Retinal pigment epithelial cell (primary cell): Measurements from ENCODE around the gene TMEM63B.
"Not testable (repeated sequence)": the region's sequence is repeated elsewhere in the genome, so short reads cannot be mapped to it uniquely, and the experiment has no call there.

ENCODE experiments used
- DNase-seq: peaks from one replicate; pipeline ENCODE4 v3.0.0-alpha.2; 2010; ENCODE audit warnings: low read depth
- H3K4me3 ChIP-seq: 2 replicates; pipeline ENCODE4 v1.5.1; 2011; ENCODE audit warnings: mild to moderate bottlenecking, low read length, control low read depth, moderate library complexity
- TF ChIP-seq, protein P1 (sequence below): conservative IDR thresholded peaks from 2 replicates; pipeline ENCODE4 v1.5.1; 2011; ENCODE audit warnings: low read depth, low read length, control low read depth, inconsistent platforms

TMEM63B gene

DNA sequence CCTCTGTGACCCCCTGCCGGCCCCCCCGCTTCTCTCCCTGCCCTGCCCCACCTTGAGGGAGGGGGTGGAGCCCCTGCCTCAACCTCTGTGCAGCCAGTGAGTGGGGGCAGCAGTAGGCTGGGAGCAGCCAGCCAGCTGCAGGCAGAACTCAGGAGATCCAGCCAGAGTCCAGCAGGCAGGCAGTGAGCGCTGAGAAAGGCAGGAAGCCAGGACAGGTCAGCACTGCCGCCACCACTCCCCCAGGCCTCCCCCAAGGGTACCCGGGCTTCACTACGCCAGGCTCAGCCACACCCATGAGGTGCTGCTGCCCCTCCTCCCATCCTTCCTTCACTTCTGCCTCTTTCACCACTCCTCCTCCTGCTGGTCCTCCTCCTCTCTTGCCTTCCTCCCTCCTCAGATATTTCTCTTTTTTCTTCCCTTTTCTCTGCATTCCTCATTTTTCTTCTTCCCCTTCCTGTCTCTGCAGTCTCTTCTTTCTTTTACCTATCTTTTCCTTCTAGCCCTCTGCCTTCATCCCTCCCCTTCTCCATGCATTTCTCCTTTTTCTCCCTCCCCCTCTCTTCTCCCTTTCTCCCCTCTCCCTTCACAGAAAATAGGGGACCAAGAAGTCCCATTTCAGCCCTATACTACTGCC is 11.5 kb downstream of the TMEM63B start:
- TF ChIP-seq, protein P1, sequence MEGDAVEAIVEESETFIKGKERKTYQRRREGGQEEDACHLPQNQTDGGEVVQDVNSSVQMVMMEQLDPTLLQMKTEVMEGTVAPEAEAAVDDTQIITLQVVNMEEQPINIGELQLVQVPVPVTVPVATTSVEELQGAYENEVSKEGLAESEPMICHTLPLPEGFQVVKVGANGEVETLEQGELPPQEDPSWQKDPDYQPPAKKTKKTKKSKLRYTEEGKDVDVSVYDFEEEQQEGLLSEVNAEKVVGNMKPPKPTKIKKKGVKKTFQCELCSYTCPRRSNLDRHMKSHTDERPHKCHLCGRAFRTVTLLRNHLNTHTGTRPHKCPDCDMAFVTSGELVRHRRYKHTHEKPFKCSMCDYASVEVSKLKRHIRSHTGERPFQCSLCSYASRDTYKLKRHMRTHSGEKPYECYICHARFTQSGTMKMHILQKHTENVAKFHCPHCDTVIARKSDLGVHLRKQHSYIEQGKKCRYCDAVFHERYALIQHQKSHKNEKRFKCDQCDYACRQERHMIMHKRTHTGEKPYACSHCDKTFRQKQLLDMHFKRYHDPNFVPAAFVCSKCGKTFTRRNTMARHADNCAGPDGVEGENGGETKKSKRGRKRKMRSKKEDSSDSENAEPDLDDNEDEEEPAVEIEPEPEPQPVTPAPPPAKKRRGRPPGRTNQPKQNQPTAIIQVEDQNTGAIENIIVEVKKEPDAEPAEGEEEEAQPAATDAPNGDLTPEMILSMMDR: no peak

DNA sequence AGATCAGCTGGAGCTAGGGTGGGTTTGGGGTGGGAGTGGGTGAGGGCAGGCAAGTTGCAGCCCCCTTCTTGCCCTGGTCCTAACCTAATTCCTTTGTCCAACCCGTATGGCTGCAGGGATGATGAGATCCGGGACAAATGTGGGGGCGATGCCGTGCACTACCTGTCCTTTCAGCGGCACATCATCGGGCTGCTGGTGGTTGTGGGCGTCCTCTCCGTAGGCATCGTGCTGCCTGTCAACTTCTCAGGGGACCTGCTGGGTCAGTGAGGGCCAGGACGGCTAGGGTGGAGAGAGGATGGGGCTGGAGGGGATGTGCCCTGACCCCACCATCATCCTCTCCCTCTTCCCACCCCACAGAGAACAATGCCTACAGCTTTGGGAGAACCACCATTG is 12.0 kb downstream of the TMEM63B start:
- TF ChIP-seq, protein P1: no peak
- DNase-seq: no peak
- no peak overlapping the region for H3K4me3 ChIP-seq

More for the DNA sequence above, 11.5 kb downstream of the TMEM63B start:
- no peak for DNase-seq
- H3K4me3 ChIP-seq: no peak overlapping the region

DNA sequence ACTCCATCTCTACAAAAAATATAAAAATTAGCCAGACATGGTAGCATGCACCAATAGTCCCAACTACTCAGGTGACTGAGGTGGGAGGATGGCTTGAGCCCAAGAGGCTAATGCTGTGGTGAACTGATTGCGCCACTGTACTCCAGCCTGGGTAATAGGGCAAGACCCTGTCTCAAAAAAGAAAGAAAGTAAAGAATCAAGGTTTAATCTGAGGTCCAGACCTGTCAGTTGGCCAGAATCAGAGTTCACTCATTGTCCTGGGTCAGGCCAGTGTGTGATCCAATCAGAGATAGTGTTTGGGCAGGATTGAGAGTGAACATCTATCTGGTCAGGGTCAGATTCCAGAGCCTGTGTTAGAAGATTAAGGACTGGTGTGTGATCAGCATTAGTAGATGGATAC is 15.5 kb downstream of the TMEM63B start:
- TF ChIP-seq, protein P1: no peak
- H3K4me3 ChIP-seq: no peak overlapping the region
- DNase-seq: no peak

DNA sequence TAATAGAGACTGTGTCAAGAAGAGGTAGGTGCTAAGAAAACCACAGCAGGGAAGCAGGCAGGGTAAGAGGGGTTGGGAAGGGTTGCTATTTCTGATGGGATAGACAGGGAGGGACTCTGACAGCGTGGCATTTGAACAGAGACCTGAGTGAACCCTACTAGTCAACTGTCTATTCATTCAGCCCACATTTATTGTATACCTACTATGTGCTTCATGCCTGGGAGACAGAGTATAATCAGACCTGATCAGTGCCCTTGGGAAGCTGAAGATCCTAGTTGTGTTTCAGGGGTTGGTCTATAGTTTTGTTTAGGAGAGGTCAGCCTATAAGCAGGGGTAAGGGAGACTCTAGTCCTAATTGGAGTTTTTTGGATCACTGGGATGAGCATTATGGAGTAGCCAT is 16.4 kb downstream of the TMEM63B start:
- TF ChIP-seq, protein P1: no peak
- no peak for DNase-seq
- H3K4me3 ChIP-seq: no peak overlapping the region

DNA sequence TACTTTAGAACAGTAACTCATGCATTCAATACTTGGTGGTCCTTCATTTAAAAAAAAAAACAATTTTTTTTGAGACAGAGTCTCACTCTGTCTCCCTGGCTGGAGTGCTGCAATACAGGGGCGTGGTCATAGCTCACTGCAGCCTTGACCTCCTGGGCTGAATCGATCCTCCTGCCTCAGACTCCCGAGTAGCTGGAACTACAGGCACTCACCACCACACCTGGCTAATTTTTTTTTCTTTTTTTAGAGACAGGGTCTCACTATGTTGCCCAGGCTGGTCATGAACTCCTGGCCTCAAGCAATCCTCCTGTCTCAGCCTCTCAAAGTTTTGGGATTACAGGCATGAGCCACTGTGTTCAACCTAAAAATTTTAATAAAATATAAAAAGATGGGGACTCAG is 17.2 kb downstream of the TMEM63B start:
- not testable (repeated sequence) for DNase-seq

DNA sequence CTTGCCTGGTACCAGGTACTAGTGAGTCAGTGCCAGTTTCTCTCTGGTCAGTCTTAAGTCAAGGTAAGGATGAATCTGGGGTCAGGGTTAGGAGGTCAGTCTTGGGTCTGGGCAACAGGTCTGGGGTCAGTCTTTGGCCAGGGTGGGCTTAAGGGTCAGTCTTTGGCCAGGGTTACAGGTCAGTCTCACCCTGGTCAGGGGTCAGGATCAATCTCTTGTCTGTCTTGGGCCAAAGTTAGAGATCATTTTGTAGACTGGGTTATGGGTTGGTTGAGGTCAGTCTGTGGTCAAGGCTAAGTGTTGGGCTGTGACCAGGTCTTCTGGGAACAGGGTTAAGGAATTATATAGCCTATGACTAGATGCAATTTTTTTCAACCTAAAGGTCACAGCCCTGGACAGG is 18.5 kb downstream of the TMEM63B start:
- TF ChIP-seq, protein P1: no peak
- no peak for DNase-seq
- H3K4me3 ChIP-seq: no peak overlapping the region

More for the DNA sequence above, 17.2 kb downstream of the TMEM63B start:
- not testable (repeated sequence) for H3K4me3 ChIP-seq

DNA sequence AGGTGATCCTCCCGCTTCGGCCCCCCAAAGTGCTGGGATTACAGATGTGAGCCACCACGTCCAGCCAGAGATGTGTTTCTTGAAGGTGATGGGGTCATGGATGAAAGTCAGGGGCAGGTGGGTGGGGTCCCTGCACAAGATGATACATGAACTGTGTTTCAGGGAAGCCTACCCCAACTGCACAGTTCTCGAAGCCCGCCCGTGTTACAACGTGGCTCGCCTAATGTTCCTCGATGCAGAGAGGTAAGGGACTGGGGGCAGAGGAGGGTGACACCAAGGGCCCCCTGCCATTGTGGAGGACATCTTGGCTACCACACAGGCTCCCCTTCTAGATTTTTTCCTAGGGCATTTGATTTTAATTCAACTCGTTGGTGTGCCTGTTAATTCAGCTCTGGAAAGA is 19.3 kb downstream of the TMEM63B start:
- DNase-seq: no peak
- TF ChIP-seq, protein P1: no peak

More for the DNA sequence above, 19.3 kb downstream of the TMEM63B start:
- H3K4me3 ChIP-seq: no peak overlapping the region
